Rectal smooth muscle tissue (tissue), 1 donor: ENCODE data around the gene ZNF550.
"Not testable (repeated sequence)": the region's sequence is repeated elsewhere in the genome, so short reads cannot be mapped to it uniquely, and the experiment has no call there.

Experiments
- H3K27ac ChIP-seq: one replicate; pipeline ENCODE4 v1.7.0; 2013; ENCODE audit warnings: low read depth, low read length, inconsistent platforms
- H3K27me3 ChIP-seq: one replicate; pipeline ENCODE4 v1.7.0; 2013; ENCODE audit warnings: low read length; ENCODE audit not compliant: control insufficient read depth, insufficient read depth
- H3K36me3 ChIP-seq: one replicate; pipeline ENCODE4 v1.7.0; 2013; ENCODE audit warnings: low read length; ENCODE audit not compliant: control insufficient read depth, insufficient read depth
- H3K4me1 ChIP-seq: one replicate; pipeline ENCODE4 v1.7.0; 2013; ENCODE audit warnings: low read length; ENCODE audit not compliant: control insufficient read depth, insufficient read depth
- H3K4me3 ChIP-seq: one replicate; pipeline ENCODE4 v1.7.0; 2013; ENCODE audit warnings: low read length
- H3K9ac ChIP-seq: one replicate; pipeline ENCODE4 v1.7.0; 2013; ENCODE audit warnings: low read length

ZNF550 gene

GRCh38 chr19:57566396-57567265 is 7.0 kb upstream of the ZNF550 start:
- Histone ChIP-seq H3K4me3 (no peak overlapping the region), H3K27me3 (no peaks in the 10 kb centered on the region)

GRCh38 chr19:57563547-57563946 is 3.9 kb upstream of the ZNF550 start:
- no peak overlapping the region for H3K4me3 ChIP-seq

More at GRCh38 chr19:57566396-57567265, 7.0 kb upstream of the ZNF550 start:
- no peak overlapping the region for H3K27ac ChIP-seq
- H3K9ac ChIP-seq, result no peak overlapping the region
- peaks cover 6% of the 10 kb centered on the region for H3K36me3 ChIP-seq
- H3K4me1 ChIP-seq, result no peaks in the 10 kb centered on the region

GRCh38 chr19:57560049-57560491 is 407 bp upstream of the ZNF550 start:
- Histone ChIP-seq H3K4me3 (peak overlapping the region; percentile 95), H3K36me3 (peaks cover 6% of the 10 kb centered on the region), H3K4me1 (peaks cover 8% of the 10 kb centered on the region), H3K27ac (peak overlapping the region; percentile 67), H3K9ac (peak overlapping the region; percentile 85), H3K27me3 (no peaks in the 10 kb centered on the region)

More at GRCh38 chr19:57563547-57563946, 3.9 kb upstream of the ZNF550 start:
- Histone ChIP-seq H3K9ac (no peak overlapping the region), H3K4me1 (peaks cover 4% of the 10 kb centered on the region), H3K27me3 (no peaks in the 10 kb centered on the region), H3K27ac (no peak overlapping the region), H3K36me3 (peaks cover 2% of the 10 kb centered on the region)

- Histone ChIP-seq H3K9ac (peak overlapping the region; percentile 85), H3K27me3 (no peaks in the 10 kb centered on the region), H3K27ac (no peak overlapping the region), H3K4me3 (peak overlapping the region; percentile 95), H3K36me3 (peaks cover 16% of the 10 kb centered on the region), H3K4me1 (peaks cover 8% of the 10 kb centered on the region)
Observed at GRCh38 chr19:57559008-57559403, 657 bp downstream of the ZNF550 start.

GRCh38 chr19:57558525-57558924 is 1.1 kb downstream of the ZNF550 start:
- Histone ChIP-seq H3K4me1 (peaks cover 8% of the 10 kb centered on the region), H3K27ac (no peak overlapping the region), H3K36me3 (peaks cover 20% of the 10 kb centered on the region), H3K4me3 (peak overlapping the region; percentile 95), H3K9ac (no peak overlapping the region), H3K27me3 (no peaks in the 10 kb centered on the region)

GRCh38 chr19:57557659-57558058 is 2.0 kb downstream of the ZNF550 start:
- H3K27me3 ChIP-seq, result no peaks in the 10 kb centered on the region
- no peak overlapping the region for H3K27ac ChIP-seq
- peaks cover 8% of the 10 kb centered on the region for H3K4me1 ChIP-seq
- H3K9ac ChIP-seq, result no peak overlapping the region
- H3K36me3 ChIP-seq, result peaks cover 26% of the 10 kb centered on the region
- H3K4me3 ChIP-seq, result peak overlapping the region; percentile 95

GRCh38 chr19:57552432-57552831 is 7.2 kb downstream of the ZNF550 start:
- Histone ChIP-seq H3K4me3 (no peak overlapping the region), H3K27me3 (no peaks in the 10 kb centered on the region), H3K4me1 (no peaks in the 10 kb centered on the region), H3K36me3 (peaks cover 59% of the 10 kb centered on the region), H3K9ac (no peak overlapping the region), H3K27ac (no peak overlapping the region)

GRCh38 chr19:57546513-57546912 is 13.2 kb downstream of the ZNF550 start:
- Histone ChIP-seq H3K27me3 (no peaks in the 10 kb centered on the region), H3K4me1 (no peaks in the 10 kb centered on the region), H3K27ac (no peak overlapping the region), H3K36me3 (peaks cover 62% of the 10 kb centered on the region), H3K9ac (no peak overlapping the region), H3K4me3 (no peak overlapping the region)

- Histone ChIP-seq H3K27me3 (no peaks in the 10 kb centered on the region), H3K27ac (no peak overlapping the region), H3K9ac (no peak overlapping the region), H3K4me3 (peak overlapping the region; percentile 16), H3K36me3 (peaks cover 60% of the 10 kb centered on the region), H3K4me1 (no peaks in the 10 kb centered on the region)
Observed at GRCh38 chr19:57537953-57538547, 21.6 kb downstream of the ZNF550 start.

- Histone ChIP-seq H3K4me3 (peak within 1 kb of the TSS; percentile 93), H3K27ac (peak within 1 kb of the TSS; percentile 54), H3K36me3 (peaks cover 3% of the 10 kb centered on the region), H3K9ac (peak within 1 kb of the TSS; percentile 75), H3K27me3 (no peaks in the 10 kb centered on the region), H3K4me1 (no peaks in the 10 kb centered on the region)
Observed at GRCh38 chr19:57527136-57527881, 32.4 kb downstream of the ZNF550 start, which contains the start of gene ZNF549. ZNF549 (plus strand) TSS chr19:57527356; CDS start chr19:57527574, 218 bp downstream.

- H3K9ac ChIP-seq, H3K36me3 ChIP-seq, H3K4me1 ChIP-seq, H3K27ac ChIP-seq, H3K27me3 ChIP-seq, H3K4me3 ChIP-seq: not testable (repeated sequence)
Observed at GRCh38 chr19:57518021-57518420, 41.6 kb downstream of the ZNF550 start.

- Histone ChIP-seq H3K27ac (no peak overlapping the region), H3K36me3 (peaks cover 8% of the 10 kb centered on the region), H3K4me1 (no peaks in the 10 kb centered on the region), H3K4me3 (no peak overlapping the region), H3K9ac (no peak overlapping the region), H3K27me3 (no peaks in the 10 kb centered on the region)
Observed at GRCh38 chr19:57515255-57515654, 44.4 kb downstream of the ZNF550 start.
